GM18858 (cell line): Measurements from ENCODE around the gene RALY.

Experiments
- ATAC-seq: cut with Tn5 transposase; IDR thresholded peaks from one replicate; pipeline ENCODE4 v1.9.1; 2021; ENCODE audit not compliant: unreplicated experiment

RALY gene

DNA sequence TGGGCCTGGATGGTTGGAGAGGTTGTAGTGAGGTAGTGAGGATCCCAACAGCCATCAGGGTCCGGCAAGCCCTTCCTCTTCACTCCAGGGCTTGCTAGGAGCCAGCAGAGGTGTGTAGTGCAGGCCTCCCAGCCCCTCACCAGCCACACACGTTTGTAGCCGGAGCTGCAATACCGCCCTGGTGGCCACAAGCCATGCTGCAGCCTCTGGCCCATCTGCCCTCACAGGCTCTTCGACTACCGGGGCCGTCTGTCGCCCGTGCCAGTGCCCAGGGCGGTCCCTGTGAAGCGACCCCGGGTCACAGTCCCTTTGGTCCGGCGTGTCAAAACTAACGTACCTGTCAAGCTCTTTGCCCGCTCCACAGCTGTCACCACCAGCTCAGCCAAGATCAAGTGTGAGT lies 81.9 kb downstream of the RALY start:
- ATAC-seq = no peak

DNA sequence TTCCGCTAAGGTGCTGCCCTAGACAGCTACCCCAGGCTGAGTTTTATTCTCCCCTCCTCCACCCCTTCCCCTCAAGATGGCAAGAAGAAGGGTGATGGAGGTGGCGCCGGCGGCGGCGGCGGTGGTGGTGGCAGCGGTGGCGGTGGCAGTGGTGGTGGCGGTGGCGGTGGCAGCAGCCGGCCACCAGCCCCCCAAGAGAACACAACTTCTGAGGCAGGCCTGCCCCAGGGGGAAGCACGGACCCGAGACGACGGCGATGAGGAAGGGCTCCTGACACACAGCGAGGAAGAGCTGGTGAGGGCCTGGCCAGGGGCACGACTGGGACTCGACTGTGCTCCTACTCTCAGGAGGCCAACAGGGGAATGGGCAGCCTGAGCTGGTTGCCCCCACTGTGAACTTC lies 83.2 kb downstream of the RALY start:
- no peak for ATAC-seq

DNA sequence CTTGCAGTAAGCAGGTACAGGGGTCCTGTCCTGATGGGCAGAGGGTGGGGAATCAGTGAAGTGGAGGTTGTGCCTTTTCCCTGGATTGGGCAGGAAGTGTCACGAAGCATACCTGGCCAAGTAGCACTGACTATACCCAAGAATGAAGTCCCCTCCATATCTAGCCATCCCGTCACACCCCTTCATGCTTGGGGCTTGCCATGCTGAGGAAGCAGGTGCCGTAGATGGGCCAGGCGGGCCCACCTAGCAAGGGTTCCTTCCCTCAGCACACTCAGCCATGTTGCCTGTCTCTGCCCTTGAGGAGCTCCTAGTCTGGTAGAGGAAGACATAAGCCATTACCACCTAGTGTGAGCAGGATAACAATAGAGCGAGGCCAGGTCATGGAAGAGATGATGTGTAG lies 84.8 kb downstream of the RALY start:
- no peak for ATAC-seq

DNA sequence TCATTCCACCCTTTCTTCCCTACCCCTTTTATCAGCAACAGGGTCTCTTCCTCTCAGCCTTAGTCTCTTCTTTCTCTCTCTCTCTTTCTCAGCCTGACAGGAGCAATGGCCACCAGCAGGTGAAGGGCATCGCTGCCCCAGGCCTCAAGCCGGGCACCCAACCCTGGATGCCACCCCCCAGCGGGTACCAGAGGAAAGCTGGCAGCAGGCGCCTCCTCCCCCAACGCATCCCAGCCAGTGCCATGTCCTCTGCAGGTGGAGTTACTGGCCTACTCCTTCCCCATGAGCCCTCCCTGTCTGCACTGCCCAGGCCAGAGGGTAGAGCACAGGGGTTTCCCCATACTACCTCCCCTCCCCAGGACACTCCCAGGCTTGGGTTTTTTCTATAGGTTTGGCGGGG lies 86.1 kb downstream of the RALY start:
- ATAC-seq = no peak

DNA sequence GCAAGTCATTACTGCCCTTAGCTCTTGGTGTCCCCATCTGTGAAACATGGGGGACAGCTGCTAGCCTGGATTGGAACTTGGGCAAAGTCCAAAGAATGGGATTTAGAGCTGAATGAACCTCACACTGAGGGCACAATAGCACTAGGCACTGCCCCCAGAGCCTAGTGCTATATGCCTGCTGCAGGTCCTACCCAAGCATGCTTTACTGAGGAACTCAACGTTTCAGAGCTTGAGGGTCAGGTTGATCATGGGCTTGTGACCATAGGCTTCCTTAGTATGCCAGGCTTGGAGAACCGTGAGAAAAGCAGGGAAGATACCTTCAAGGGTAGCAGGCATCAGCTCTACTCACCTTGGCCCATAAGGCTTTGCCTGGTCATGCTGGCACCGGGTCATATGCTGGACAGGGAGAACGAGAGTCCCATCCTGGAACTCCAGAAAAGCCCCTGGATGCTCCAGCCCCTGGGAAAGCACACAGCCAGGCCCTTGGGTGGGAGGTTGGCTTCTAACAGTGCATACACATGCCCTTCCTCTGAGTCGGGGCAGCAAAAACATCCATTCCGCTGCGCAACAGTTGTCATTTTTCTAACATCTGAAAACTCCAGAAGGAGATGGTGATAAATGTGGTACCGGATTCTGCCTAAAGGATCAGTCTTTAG lies 88.6 kb downstream of the RALY start:
- no peak for ATAC-seq

DNA sequence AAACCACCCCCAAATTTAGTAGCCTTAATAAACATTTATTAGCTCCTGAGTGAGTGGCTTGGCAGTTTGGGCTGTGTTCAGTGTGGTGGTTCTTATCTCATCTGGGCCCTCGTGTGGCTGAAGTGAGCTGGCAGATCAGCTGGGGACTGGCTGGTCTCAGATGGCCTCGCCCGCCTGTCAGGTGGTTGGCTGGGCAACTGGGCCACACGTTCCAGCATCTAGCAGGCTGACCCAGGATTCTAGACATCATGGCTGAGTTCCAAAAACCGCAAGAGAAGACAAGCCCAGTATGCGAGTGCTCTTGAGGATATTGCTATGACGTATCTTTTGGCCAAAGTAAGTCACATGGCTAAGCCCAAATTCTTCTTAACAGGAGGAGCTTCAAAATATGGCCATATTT lies 89.4 kb downstream of the RALY start:
- no peak for ATAC-seq

DNA sequence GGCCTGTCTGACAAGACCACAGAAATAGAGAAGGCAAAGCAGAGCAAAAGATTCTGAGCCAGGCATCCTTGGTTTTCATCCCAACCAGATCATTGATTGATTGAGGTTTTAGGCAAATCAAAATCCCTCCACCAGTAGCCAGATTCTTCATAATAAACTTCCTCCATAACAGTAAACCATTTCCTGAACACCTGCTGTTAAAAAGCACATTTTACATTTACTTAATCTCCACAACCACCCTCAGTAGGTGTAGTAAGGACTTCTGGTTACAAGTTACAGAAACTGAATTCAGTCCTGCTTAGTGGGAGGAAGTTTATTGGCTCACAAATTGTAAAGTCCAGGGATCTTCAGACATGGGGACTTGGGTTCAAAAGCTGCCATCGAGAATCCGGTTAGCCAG lies 90.1 kb downstream of the RALY start:
- no peak for ATAC-seq

DNA sequence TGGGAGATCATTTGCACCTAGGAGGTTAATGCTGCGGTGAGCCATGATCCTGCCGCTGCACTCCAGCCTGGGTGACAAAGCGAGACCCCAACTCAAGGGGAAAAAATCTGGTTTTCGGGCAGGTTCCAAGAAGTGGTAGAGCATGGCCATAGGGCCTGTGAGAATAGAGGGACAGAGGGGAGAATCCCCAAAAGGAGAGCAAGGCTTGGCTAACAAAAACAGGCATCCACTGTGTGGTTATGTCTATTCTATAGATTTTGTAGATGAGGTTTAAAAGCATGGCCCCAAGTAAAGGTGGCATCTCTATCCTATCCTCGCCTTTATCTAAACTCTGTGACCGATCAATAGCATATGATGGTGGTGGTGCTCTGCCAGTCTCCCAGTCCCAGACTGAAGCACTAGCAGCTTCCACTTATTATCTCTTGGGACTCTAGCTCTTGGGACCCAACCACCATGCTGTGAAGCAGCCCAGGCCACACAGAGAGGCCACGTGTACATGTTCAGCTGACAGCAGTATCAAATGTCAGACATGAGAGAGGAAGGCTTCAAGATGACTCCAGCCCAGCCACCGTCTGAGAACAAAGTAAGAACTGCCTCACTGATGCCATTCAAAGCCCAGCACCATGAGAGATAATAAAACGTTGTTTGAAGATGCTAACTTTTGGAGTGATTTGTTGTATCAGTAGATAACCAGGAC lies 90.7 kb downstream of the RALY start:
- ATAC-seq = no peak

DNA sequence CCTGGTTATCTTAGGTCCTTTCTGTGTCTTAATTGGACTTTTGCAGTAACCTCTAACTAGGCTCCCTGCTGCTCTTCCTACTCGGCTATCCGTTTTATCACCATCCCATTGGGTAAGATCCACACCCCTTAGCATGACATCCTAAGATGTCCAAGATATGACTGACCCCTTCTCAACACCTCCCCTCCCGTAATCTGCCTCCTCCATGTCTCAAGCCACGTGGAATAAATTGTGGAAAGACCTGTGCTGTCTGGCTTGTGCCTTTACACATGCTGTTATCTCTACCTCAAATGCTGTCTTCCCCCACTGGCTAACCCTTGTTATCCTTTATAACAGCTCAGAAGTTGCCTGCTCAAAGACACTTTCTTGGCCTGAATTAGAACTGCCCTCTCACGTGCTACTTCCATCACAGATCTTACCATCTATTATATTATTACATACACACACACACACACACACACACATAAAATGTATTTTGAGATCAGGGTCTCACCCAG lies 91.9 kb downstream of the RALY start:
- no peak for ATAC-seq

DNA sequence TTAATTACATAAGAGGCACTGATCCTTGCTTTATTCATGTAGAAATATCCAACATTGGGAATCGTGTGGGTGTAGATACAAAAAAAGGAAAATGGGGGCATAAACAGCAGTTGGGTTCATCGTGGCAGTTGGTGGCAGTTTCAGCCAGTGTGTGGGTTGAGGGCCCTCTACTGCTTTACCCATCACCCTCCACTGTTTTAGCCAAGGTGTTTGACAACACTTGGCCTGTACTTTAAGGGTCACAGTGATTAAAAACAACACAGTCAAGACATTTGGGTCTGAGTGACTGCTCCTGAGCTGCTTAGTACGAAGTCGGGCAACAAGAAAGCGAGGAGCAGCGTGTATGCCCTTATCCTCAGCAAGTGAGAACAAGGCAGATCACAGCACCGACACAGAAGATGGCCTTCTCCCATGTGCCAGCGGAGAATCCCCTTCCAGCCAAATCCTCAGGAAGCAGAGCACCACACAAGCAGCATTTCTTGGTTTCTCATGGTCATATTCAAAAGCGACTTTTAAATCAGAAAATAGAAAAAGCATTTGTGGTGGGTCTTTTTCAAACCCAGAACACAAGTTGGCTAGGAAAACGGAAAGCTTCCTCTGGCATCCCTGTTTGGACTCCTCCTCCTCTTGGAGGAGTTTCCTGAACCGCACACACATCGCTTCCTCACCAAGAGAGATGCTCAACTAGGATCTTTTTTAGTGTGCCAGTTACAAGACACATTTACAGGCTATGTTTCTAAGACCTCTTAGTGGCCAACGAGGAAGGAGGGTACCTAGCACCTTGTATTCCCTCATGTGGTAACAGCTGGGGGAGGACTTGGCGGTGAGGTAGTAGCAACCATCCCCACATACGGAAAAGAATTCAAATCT lies 94.8 kb downstream of the RALY start:
- ATAC-seq = no peak

DNA sequence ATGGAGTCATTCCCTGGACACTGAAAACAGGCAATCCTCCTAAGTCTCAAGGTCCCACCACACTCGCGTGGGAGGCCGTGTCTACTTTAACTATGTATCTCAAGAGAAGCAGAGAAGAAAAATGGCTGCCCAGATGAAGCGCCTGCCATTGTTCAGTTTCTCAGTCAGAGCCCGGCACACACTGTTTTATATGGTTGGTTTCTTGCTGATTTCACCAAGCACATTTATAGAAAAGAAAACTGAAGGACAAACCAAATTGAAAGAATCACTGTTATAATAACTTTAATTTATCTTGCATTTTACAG lies 95.4 kb downstream of the RALY start:
- no peak for ATAC-seq

DNA sequence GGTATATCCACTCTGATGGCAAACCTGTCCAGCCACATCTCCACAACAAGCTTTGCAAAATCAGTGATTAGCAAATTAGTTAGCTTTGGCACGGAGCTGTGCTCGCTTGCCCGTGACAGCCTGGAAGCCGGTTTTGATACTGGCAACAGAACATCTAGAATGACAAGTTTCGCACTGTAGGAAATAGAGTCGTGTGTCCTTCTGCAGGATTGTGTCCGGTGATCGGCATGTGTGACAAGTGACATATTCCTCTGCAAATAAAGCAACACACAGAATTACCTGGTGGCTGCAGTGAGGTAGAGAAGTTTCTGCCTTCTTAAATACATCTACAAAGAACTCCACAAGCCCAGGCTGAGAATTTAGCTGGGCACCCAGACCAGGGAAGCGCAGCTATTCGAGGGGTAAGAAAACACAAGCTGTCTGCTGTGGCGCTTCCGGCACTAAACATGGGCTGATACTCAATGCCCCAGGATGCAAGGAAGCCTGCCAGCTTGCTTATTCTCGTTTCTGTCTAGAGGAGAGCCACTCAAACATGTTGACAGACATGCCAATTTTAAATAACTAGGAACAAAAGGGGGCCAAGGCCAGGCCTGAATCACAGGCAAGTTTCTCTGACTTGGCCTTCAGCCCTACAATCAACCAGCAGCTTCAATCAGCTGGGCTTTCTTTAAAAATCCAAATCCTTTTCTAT lies 96.1 kb downstream of the RALY start:
- no peak for ATAC-seq

DNA sequence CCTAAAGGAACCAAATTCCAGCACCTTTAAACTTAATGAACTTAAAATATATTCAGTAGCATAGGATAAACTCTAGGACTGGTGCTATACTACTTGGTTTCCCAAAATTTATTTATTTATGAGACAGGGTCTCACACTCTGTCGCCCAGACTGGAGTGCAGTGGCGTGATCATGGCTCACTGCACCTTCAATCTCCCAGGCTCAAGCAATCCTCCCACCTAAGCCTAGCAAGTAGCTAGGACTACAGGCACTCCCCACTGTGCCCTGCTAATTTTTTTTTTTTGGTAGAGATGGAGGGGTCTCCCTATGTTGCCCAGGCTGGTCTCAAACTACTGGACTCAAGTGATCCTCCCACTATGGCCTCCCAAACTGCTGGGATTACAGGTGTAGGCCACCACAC lies 96.9 kb downstream of the RALY start:
- no peak for ATAC-seq

DNA sequence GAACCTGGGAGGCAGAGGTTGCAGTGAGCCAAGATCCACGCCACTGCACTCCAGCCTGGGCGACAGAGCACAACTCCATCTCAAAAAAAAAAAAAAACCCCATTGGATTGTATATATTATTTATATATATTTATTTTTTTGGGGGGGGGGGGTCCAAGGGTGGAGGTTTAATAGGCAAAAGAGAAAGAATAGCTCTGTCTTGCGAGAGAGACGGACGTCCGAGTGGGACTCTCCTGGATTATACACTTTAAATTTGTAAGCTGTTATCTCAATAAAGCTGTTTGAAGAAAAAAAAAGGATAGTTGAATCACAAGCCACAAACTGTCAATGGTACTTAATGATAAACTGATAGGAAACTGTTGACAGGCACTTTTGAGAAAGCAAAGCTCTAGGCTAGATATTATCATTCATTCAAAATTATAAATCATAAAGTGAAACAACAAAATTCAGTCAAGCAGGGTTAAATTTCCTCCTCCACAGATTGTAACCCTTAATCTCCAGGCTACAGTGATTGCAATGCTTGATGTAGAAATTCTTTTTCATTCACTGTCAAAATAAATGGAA lies 98.0 kb downstream of the RALY start:
- ATAC-seq = no peak

DNA sequence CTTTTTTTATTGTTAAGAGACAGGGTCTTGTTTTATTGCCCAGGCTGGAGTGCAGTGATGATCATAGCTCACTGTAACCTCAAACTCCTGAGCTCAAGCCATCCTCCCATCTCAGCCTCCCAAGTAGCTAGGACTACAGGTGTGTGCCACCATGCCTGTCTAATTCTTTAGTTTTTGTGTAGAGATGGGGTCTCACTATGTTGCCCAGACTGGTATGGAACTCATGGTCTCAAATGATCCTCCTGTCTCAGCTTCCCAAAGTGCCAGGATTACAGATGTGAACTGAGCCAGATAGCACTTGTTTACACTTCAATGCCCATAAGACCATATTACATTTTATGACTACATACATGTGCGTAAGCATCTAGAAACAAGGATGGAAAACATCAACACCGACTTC lies 100.2 kb downstream of the RALY start:
- no peak for ATAC-seq

DNA sequence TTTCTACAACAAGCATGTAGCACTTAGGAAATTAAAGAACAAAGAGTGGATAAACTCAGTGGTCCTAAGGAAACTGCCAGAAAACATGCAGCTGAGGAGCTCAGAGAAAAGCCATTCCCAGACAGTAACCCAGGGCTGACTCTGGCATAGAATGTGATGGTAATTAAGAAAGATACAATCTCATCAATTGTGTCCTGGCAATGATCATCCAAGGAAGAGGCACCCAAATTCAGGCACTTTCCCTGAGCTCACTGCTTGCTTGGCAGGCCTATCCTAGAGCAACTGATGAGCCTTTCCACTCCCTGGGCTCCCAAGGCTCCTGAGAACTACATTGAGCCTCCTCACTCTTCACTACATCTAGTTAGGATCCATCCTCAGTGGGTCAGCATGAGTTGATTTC lies 102.1 kb downstream of the RALY start:
- no peak for ATAC-seq

DNA sequence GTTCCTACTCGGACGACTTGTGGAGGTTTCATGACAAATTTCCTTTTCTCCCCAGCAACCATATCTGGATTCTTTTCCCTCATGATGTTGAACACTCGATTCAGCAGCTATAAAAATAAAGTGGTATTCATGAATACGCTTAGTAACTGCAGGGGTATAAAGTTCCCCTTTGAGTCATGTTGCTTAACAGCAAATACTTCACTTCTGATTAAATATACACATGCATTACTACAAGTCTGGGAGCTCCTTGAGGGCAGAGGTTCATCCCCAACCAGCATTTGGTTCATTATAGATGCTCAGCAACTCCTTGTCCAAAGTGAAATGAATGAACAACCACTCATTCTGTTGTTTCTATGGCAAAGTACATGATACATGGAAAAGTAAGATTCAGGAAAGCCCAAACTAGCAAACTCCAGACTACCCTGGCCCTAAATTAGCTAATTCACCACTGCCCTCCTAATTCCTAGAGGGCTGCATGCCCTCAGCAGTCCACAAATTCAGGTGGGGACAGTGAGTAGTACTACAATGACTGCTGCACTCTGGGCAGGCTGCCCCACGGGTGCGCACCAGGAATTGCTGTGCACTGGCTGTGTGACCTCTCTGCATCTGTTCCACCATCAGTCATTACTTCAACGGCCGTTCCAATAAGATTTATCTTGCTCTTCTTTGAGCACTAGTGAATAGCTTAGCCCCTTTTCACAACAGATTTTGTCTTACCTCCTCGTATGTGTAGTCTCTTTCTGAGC lies 103.2 kb downstream of the RALY start:
- no peak for ATAC-seq

DNA sequence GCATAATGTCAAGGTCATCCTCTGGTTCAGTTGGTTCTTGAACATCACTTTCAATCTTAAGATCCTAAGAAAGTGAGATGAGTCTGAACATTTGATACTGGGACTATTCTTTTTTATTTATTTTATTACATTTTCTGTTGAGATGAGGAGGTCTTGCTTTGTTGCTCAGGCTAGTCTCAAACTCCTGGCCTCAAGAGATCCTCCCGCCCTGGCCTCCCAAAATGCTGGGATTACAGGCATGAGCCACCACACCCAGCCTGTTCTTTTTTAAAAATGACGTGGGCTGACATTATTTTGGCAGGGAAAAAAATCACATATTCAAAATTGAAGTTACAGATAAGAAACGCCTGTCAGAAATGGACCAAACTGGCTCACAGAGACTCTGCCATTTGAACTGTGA lies 104.9 kb downstream of the RALY start:
- ATAC-seq = no peak

DNA sequence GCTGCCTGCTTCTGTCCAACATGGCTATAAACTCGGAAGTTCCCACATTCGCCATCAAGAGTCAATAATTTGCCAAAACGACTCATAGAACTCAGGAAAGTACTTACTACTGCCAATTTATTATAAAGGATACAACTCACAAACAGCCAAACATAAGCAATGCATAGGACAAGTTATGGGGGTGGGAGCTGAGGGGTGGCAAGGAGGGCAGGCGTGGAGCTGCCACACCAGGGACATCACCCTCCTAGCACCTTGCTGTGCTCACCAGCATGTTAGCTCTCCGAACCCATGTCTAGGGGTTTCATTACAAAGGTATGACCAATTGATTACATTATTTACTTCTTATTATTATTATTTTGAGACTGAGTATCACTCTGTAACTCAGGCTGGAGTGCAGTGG lies 106.0 kb downstream of the RALY start:
- no peak for ATAC-seq

DNA sequence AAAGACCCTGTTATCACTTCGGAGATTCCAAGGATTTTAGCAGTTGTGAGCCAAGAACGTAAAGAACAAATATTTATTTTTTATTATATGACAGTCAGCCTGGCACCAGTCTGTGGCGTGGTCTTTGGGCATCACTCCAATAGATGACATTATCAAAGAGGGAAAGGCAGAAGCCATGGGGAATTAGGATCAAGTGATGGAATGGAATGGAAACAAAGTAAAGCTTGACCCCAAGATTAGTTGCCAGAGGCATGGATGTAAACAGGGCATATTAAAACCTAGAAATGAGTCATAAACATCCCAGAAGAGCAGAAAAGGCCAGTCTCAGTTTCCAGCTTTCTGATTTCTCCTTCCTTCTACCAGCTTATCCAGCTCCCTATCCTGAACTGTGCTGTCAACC lies 106.9 kb downstream of the RALY start:
- no peak for ATAC-seq

DNA sequence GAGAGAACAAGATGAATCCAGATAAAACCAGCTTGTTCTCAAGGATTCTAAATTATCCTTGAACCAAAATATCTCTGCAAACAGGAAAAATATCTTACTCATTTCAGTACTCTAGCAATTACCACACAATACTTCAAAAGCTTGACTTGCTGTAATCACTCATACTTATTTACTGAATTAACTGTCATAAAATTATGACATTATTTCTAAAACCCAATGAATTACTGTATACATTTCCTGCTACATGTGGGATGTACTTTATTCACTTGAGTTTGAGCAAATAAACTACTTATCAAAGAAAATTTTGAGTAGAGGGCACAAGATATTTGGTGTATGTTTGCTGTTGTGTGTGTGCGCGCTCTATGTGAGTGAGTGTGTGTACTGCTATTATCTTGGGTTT lies 108.6 kb downstream of the RALY start:
- ATAC-seq = no peak
